Keratinocyte (primary cell): Measurements from ENCODE around the gene PDZK1. TPM values are rescaled to one million over a fixed set of nuclear protein-coding genes. Genes with fewer than 3 reads are reported as not detected.
"Not testable (repeated sequence)": the region's sequence is repeated elsewhere in the genome, so short reads cannot be mapped to it uniquely, and the experiment has no call there.

Experiments used
- DNase-seq: peaks from one replicate; pipeline ENCODE4 v3.0.0-alpha.2; 2011; ENCODE audit warnings: low read depth, missing footprints, low spot score
- FAIRE-seq: peaks from 2 replicates; lab custom pipeline; 2011; peaks lifted over from hg19 to GRCh38; lab: Jason Lieb, UNC
- H2AFZ ChIP-seq: 2 replicates; pipeline ENCODE4 v1.6.0; 2012; ENCODE audit warnings: low read length, control low read depth, inconsistent platforms; ENCODE audit not compliant: control insufficient read depth
- H3K27ac ChIP-seq: 2 replicates; pipeline ENCODE4 v1.5.1; 2011; ENCODE audit warnings: low read length; ENCODE audit not compliant: control insufficient read depth, insufficient read depth
- H3K27me3 ChIP-seq: 3 replicates; pipeline ENCODE4 v1.6.0; 2011; ENCODE audit warnings: low read length; ENCODE audit not compliant: control insufficient read depth, insufficient read depth; ENCODE audit errors: extremely low read depth
- H3K36me3 ChIP-seq, 2 experiments: 2 replicates in 1 of 2; 3 replicates in 1 of 2; pipeline ENCODE4 v1.5.1; 2011; ENCODE audit warnings: low read length in 2 of 2, mild to moderate bottlenecking in 1 of 2; ENCODE audit not compliant: control insufficient read depth in 2 of 2, insufficient read depth in 2 of 2; ENCODE audit errors: extremely low read depth in 1 of 2
- H3K4me1 ChIP-seq: 3 replicates; pipeline ENCODE4 v1.5.1; 2011; ENCODE audit warnings: low read length; ENCODE audit not compliant: control insufficient read depth, insufficient read depth; ENCODE audit errors: extremely low read depth
- H3K4me2 ChIP-seq: 3 replicates; pipeline ENCODE4 v1.6.0; 2011; ENCODE audit warnings: low read depth, low read length; ENCODE audit not compliant: control insufficient read depth, insufficient read depth; ENCODE audit errors: extremely low read depth
- H3K4me3 ChIP-seq, 3 experiments: fragments of 200-600 bp in 1 of 3; sonication (generic) in 1 of 3; 2 replicates in 2 of 3; 3 replicates in 1 of 3; pipeline ENCODE4 v1.5.1; 2011 to 2016; ENCODE audit warnings: low read length in 3 of 3, mild to moderate bottlenecking in 3 of 3, control low read depth in 2 of 3, inconsistent platforms in 1 of 3, low read depth in 1 of 3, mixed read lengths in 1 of 3, mixed run types in 1 of 3, moderate library complexity in 1 of 3; ENCODE audit not compliant: control insufficient read depth in 2 of 3, insufficient read depth in 2 of 3; ENCODE audit errors: extremely low read depth in 1 of 3
- H3K79me2 ChIP-seq: 2 replicates; pipeline ENCODE4 v1.6.0; 2012; ENCODE audit warnings: low read length; ENCODE audit not compliant: control insufficient read depth, insufficient read depth
- H3K9ac ChIP-seq: 3 replicates; pipeline ENCODE4 v1.6.0; 2011; ENCODE audit warnings: low read length; ENCODE audit not compliant: control insufficient read depth, insufficient read depth; ENCODE audit errors: extremely low read depth
- H3K9me1 ChIP-seq: 3 replicates; pipeline ENCODE4 v1.6.0; 2011; ENCODE audit warnings: low read length; ENCODE audit not compliant: control insufficient read depth, insufficient read depth; ENCODE audit errors: extremely low read depth
- H3K9me3 ChIP-seq: 2 replicates; pipeline ENCODE4 v1.5.1; 2012; ENCODE audit warnings: low read depth, low read length; ENCODE audit not compliant: control insufficient read depth
- H4K20me1 ChIP-seq: 3 replicates; pipeline ENCODE4 v1.6.0; 2011; ENCODE audit warnings: low read length; ENCODE audit not compliant: control insufficient read depth, insufficient read depth; ENCODE audit errors: extremely low read depth
- dilution Hi-C: fragments of 300-500 bp; cut with MboI; formaldehyde crosslinking; loops from one replicate; pipeline ENCODE4 v1.7.0; 2020; ENCODE audit warnings: low sequenced_read_pairs; ENCODE audit not compliant: extremely low pct_ligation_motif_present
- polyA plus RNA-seq, 5 experiments: library from polyadenylated mRNA; depleted of rRNA in 3 of 5; stranded (reverse) in 3 of 5; stranded (forward) in 1 of 5; unstranded in 1 of 5; fragments of >200 nt; gene quantifications; 1 replicate in 1 of 5; 2 replicates in 3 of 5; 3 replicates in 1 of 5; pipeline versions ENCODE4 v1.2.1 to v1.2.3, GENCODE V29; 2011 to 2012; ENCODE audit warnings: missing spikeins in 2 of 5, low read depth in 1 of 5, low replicate concordance in 1 of 5

The PDZK1 gene
- polyA plus RNA-seq, 1 donor (not counting 4 experiments of a cell fraction or from before 2014, with no cell fraction given): 0.21 TPM

DNA sequence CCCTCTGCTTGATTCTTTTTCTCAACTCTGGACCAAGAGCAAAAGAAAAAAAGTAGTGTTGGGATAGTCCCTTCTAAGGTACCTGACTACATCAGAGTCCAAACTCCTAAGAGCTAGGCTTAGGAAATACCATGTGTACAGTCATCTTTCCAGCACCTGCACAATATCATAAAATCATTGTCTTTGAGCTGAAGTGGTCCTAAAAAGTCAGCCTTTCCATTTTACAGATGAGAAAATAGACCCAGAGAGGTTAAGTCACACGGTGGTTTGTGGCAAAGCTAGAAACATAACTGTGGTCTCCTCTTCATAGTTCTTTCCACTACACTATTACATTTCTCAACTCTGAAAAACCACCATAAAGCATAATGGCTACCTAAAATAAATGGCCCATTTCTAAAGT is 63.2 kb downstream of the PDZK1 start:
- H4K20me1 ChIP-seq, H3K4me2 ChIP-seq, H3K9me1 ChIP-seq, DNase-seq, H3K9ac ChIP-seq, H3K9me3 ChIP-seq, H3K27ac ChIP-seq, H3K4me3 ChIP-seq, dilution Hi-C loops, H3K79me2 ChIP-seq, H3K27me3 ChIP-seq, FAIRE-seq, H3K4me1 ChIP-seq, H3K36me3 ChIP-seq, H2AFZ ChIP-seq: not testable (repeated sequence)

DNA sequence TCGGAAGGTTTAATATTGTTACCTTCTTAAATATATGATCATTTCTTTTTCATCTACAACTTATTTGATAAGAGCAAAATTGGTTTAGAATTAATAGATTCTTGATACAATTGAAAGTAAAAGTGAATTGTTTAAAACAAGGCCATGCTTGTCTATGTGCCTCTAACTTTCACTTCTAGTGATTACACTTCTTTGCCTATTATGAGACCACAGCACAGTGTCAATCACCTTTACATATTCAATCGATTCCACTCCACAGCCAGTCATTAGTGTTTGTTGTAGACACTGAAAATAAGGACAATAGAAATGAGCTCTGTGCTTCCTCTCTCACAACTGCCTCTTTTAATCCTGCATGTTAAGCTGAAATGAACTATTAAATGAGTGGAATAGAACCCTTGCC is 65.3 kb downstream of the PDZK1 start:
- H2AFZ ChIP-seq, H3K4me3 ChIP-seq, H3K9ac ChIP-seq, H3K9me1 ChIP-seq, dilution Hi-C loops, H3K79me2 ChIP-seq, H4K20me1 ChIP-seq, H3K36me3 ChIP-seq, H3K4me1 ChIP-seq, DNase-seq, FAIRE-seq, H3K9me3 ChIP-seq, H3K27me3 ChIP-seq, H3K4me2 ChIP-seq, H3K27ac ChIP-seq: not testable (repeated sequence)

DNA sequence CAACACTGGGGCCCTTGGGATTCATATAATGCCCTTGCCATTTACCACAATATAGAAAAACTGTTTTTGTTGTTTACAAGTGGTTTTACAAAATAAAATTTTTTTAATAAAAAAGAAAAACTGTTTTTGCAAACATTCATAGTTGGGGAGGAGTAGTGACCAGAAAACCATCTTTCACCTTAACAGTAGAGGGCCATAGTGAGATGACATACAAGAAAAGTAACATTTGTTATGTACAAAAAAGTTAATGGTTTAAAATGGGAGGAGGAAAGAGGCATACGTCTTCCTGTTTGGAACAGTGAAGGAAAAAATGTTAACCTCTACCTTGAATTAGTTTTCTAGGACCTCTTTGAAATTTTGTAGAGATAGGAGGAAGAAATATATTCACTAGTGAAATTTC is 70.9 kb downstream of the PDZK1 start:
- H4K20me1 ChIP-seq, DNase-seq, H3K27ac ChIP-seq, H3K4me3 ChIP-seq, H3K9me3 ChIP-seq, H3K9me1 ChIP-seq, H3K79me2 ChIP-seq, H3K27me3 ChIP-seq, dilution Hi-C loops, H3K36me3 ChIP-seq, FAIRE-seq, H3K9ac ChIP-seq, H3K4me2 ChIP-seq, H2AFZ ChIP-seq, H3K4me1 ChIP-seq: not testable (repeated sequence)

DNA sequence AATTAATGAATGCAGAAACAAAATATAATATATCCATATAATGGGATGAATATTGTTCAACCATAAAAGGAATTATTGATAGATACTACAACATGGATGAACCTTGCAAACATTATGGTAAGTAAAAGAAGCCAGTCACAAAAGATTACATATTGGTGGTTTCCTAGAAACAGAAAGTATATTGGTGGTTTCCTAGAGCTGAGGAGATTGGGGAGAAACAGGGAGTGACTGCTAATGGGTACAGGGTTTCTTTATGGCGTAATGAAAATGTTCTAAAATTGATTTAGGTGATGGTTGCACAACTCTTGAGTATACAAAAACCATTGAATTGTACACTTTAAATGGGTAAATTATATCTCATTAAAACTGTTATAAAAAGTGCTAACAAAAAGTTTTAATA is 85.0 kb downstream of the PDZK1 start:
- H3K4me3 ChIP-seq, H3K9me1 ChIP-seq, H2AFZ ChIP-seq, H3K79me2 ChIP-seq, H3K9ac ChIP-seq, H3K27ac ChIP-seq, H3K4me2 ChIP-seq, H3K4me1 ChIP-seq, H3K9me3 ChIP-seq, FAIRE-seq, H3K27me3 ChIP-seq, DNase-seq, H3K36me3 ChIP-seq, H4K20me1 ChIP-seq, dilution Hi-C loops: not testable (repeated sequence)

Other genes starting within 250 kb of the PDZK1 start
- 19.4 to 22.8 TPM (median 19.9 TPM) in 3 replicates for gene GPR89A, start 99.4 kb downstream of the PDZK1 start, polyA plus RNA-seq
- gene CD160, start 12.1 kb upstream of the PDZK1 start, polyA plus RNA-seq: not detected in 3 replicates
- 7.4 to 10.1 TPM (median 7.4 TPM) in 3 replicates for gene RNF115, start 116.7 kb upstream of the PDZK1 start, polyA plus RNA-seq
- 33.9 to 44.4 TPM (median 34.4 TPM) in 3 replicates for gene POLR3C, start 116.8 kb upstream of the PDZK1 start, polyA plus RNA-seq
- gene NUDT17, start 138.3 kb upstream of the PDZK1 start, polyA plus RNA-seq: 1.3 to 1.6 TPM (median 1.3 TPM) in 3 replicates
- gene PIAS3, start 151.7 kb upstream of the PDZK1 start, polyA plus RNA-seq: 26.9 to 29.7 TPM (median 27.6 TPM) in 3 replicates
- 0.08 to 1.3 TPM (median 0.46 TPM) in 3 replicates for gene ANKRD35, start 178.5 kb upstream of the PDZK1 start, polyA plus RNA-seq
- 0.54 to 0.90 TPM (median 0.65 TPM) in 3 replicates for gene ITGA10, start 202.7 kb upstream of the PDZK1 start, polyA plus RNA-seq
- gene PEX11B, start 211.3 kb upstream of the PDZK1 start, polyA plus RNA-seq: 43.7 to 97.7 TPM (median 89.0 TPM) in 3 replicates
- gene RBM8A, start 220.1 kb upstream of the PDZK1 start, polyA plus RNA-seq: 111 to 209 TPM (median 194 TPM) in 3 replicates